ENCODE data around the gene CCDC137.
A peak's percentile ranks its signal among the peaks of the same experiment; 100 is the strongest.

The CCDC137 gene

GRCh38 chr17:81703747-81704654 is 37.5 kb downstream of the CCDC137 start:
- peaks cover 31% of the 10 kb centered on the region for H3K4me1 ChIP-seq (ENCODE audit: control insufficient read depth, insufficient read depth, low read length)
- H3K4me3 ChIP-seq (ENCODE audit: low read length in 2 of 2) = peak overlapping the region; percentile 92 to 96
- H3K36me3 ChIP-seq (ENCODE audit: control insufficient read depth in 2 of 2, insufficient read depth in 2 of 2, low read length in 2 of 2) = peaks cover 14 to 19% of the 10 kb centered on the region in 2 donors
- peak overlapping the region; percentile 96 to 98 for H3K9ac ChIP-seq (ENCODE audit: low read length in 2 of 2)
- no peaks in the 10 kb centered on the region for H3K27me3 ChIP-seq (ENCODE audit: control insufficient read depth in 1 of 2, insufficient read depth in 2 of 2, low read length in 2 of 2)
- H3K9me3 ChIP-seq (ENCODE audit: control insufficient read depth in 2 of 2, low read length in 2 of 2) = no peaks in the 10 kb centered on the region
- peak overlapping the region; percentile 88 for H3K27ac ChIP-seq (ENCODE audit: low read length)

DNA sequence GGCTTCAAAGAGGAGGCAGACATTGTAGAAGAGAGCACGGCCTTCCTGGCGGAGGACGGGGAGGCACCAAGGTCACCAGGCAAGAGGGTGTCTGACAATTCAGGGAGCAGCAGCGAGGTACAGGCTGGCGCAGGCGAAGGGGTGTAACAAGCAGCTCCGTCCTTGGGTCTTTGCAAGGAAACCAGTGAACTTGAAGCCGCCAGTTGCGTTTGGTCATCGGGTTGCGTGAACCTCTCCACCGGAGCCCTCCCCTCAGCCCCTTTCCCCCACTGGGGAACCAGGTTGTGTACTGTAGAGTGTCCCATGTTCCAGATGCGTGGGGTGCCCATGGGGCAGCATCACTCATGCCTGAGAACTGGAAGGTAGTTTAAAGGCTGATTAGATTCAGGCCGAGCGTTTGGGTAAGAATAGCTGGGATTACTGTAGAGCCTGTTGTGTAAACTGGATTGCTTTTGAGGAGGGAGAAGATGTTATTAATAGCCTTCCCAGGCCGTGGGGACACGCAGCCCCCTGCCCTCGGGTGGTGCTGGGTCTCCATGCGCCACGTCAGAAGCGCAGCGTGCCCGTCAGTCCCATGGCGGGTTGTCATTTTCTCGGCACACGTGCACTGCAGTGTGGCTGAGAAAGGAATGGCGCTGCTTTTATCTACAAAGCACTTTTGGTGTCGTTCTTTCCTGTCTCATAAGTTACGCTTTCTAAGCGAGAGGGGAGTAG is 39.1 kb downstream of the CCDC137 start:
- Histone ChIP-seq H3K9ac (ENCODE audit: low read length in 2 of 2) (no peak overlapping the region), H3K4me3 (ENCODE audit: low read length in 2 of 2) (no peak overlapping the region), H3K27ac (ENCODE audit: low read length) (no peak overlapping the region), H3K27me3 (ENCODE audit: control insufficient read depth in 1 of 2, insufficient read depth in 2 of 2, low read length in 2 of 2) (peaks cover 0 to 2% of the 10 kb centered on the region in 2 donors), H3K4me1 (ENCODE audit: control insufficient read depth, insufficient read depth, low read length) (peaks cover 38% of the 10 kb centered on the region), H3K9me3 (ENCODE audit: control insufficient read depth in 2 of 2, low read length in 2 of 2) (no peaks in the 10 kb centered on the region), H3K36me3 (ENCODE audit: control insufficient read depth in 2 of 2, insufficient read depth in 2 of 2, low read length in 2 of 2) (peaks cover 13 to 17% of the 10 kb centered on the region in 2 donors)

- Histone ChIP-seq H3K9me3 (ENCODE audit: control insufficient read depth in 2 of 2, low read length in 2 of 2) (no peaks in the 10 kb centered on the region), H3K27ac (ENCODE audit: low read length) (no peak overlapping the region), H3K9ac (ENCODE audit: low read length in 2 of 2) (no peak overlapping the region), H3K4me3 (ENCODE audit: low read length in 2 of 2) (no peak overlapping the region), H3K27me3 (ENCODE audit: control insufficient read depth in 1 of 2, insufficient read depth in 2 of 2, low read length in 2 of 2) (peaks cover 0 to 6% of the 10 kb centered on the region in 2 donors), H3K4me1 (ENCODE audit: control insufficient read depth, insufficient read depth, low read length) (peaks cover 40% of the 10 kb centered on the region), H3K36me3 (ENCODE audit: control insufficient read depth in 2 of 2, insufficient read depth in 2 of 2, low read length in 2 of 2) (peaks cover 13 to 14% of the 10 kb centered on the region in 2 donors)
Measured at GRCh38 chr17:81706232-81706611, 39.7 kb downstream of the CCDC137 start.

- no peak overlapping the region for H3K4me3 ChIP-seq (ENCODE audit: low read length in 2 of 2)
- H3K4me1 ChIP-seq (ENCODE audit: control insufficient read depth, insufficient read depth, low read length) = peaks cover 39% of the 10 kb centered on the region
- H3K27me3 ChIP-seq (ENCODE audit: control insufficient read depth in 1 of 2, insufficient read depth in 2 of 2, low read length in 2 of 2) = peaks cover 0 to 6% of the 10 kb centered on the region in 2 donors
Measured at GRCh38 chr17:81706757-81707624, 40.5 kb downstream of the CCDC137 start.

DNA sequence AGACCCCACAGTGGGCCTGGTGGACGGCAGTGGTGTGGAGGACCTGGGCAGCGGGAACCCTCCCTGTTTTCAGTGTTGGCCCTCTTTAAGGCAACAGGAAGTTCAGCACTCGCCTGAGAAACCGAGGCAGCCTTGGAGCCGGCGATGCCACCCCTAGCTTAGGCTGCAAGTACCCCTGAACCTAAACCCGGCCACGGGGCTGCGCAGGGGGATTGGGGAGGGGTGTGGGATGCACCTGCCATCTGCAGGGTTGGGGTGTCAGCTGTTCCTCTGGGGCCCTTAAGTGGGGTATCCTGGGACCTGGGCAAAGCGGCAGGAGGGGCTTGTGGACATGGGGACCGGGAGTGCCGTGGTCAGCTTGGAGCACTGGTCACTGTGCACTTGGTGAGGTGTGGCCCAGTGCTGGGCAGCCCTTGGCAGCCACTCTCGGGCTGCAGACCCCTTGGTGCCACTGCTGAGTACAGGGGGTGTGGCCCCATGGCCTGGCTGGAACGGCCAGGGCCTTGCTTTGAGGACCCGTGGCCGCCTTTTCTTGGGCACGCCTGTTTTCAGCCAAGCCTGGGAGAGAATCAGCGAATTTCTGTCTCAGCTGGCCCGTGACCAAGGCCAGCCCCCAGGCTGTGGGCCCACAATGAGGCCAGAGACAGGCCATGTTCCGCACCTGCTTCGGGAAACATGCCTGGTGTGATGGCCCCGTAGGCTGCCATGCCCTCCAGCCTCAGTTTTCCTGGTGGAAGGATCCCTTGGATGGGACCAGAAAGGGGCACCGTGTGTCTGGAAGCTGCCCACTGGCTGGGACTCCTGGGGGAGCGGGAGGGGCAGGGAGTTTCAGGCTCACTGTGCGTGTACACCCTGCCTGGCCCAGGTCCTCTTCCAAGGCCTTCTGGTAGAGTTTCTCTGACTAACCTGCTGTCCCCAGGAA is 41.4 kb downstream of the CCDC137 start:
- no peaks in the 10 kb centered on the region for H3K9me3 ChIP-seq (ENCODE audit: control insufficient read depth in 2 of 2, low read length in 2 of 2)
- no peak overlapping the region for H3K9ac ChIP-seq (ENCODE audit: low read length in 2 of 2)
- peaks cover 0 to 6% of the 10 kb centered on the region in 2 donors for H3K27me3 ChIP-seq (ENCODE audit: control insufficient read depth in 1 of 2, insufficient read depth in 2 of 2, low read length in 2 of 2)
- H3K27ac ChIP-seq (ENCODE audit: low read length) = no peak overlapping the region
- no peak overlapping the region for H3K4me3 ChIP-seq (ENCODE audit: low read length in 2 of 2)
- peaks cover 10% of the 10 kb centered on the region in 2 donors for H3K36me3 ChIP-seq (ENCODE audit: control insufficient read depth in 2 of 2, insufficient read depth in 2 of 2, low read length in 2 of 2)
- H3K4me1 ChIP-seq (ENCODE audit: control insufficient read depth, insufficient read depth, low read length) = peaks cover 38% of the 10 kb centered on the region

More at GRCh38 chr17:81706757-81707624, 40.5 kb downstream of the CCDC137 start:
- Histone ChIP-seq H3K36me3 (ENCODE audit: control insufficient read depth in 2 of 2, insufficient read depth in 2 of 2, low read length in 2 of 2) (peaks cover 10% of the 10 kb centered on the region in 2 donors), H3K27ac (ENCODE audit: low read length) (no peak overlapping the region), H3K9me3 (ENCODE audit: control insufficient read depth in 2 of 2, low read length in 2 of 2) (no peaks in the 10 kb centered on the region), H3K9ac (ENCODE audit: low read length in 2 of 2) (no peak overlapping the region)

GRCh38 chr17:81708739-81709185 is 42.2 kb downstream of the CCDC137 start:
- peaks cover 40% of the 10 kb centered on the region for H3K4me1 ChIP-seq (ENCODE audit: control insufficient read depth, insufficient read depth, low read length)
- no peaks in the 10 kb centered on the region for H3K9me3 ChIP-seq (ENCODE audit: control insufficient read depth in 2 of 2, low read length in 2 of 2)
- peaks cover 0 to 6% of the 10 kb centered on the region in 2 donors for H3K27me3 ChIP-seq (ENCODE audit: control insufficient read depth in 1 of 2, insufficient read depth in 2 of 2, low read length in 2 of 2)
- H3K9ac ChIP-seq (ENCODE audit: low read length in 2 of 2) = no peak overlapping the region
- peaks cover 10% of the 10 kb centered on the region in 2 donors for H3K36me3 ChIP-seq (ENCODE audit: control insufficient read depth in 2 of 2, insufficient read depth in 2 of 2, low read length in 2 of 2)
- H3K27ac ChIP-seq (ENCODE audit: low read length) = no peak overlapping the region
- H3K4me3 ChIP-seq (ENCODE audit: low read length in 2 of 2) = no peak overlapping the region

DNA sequence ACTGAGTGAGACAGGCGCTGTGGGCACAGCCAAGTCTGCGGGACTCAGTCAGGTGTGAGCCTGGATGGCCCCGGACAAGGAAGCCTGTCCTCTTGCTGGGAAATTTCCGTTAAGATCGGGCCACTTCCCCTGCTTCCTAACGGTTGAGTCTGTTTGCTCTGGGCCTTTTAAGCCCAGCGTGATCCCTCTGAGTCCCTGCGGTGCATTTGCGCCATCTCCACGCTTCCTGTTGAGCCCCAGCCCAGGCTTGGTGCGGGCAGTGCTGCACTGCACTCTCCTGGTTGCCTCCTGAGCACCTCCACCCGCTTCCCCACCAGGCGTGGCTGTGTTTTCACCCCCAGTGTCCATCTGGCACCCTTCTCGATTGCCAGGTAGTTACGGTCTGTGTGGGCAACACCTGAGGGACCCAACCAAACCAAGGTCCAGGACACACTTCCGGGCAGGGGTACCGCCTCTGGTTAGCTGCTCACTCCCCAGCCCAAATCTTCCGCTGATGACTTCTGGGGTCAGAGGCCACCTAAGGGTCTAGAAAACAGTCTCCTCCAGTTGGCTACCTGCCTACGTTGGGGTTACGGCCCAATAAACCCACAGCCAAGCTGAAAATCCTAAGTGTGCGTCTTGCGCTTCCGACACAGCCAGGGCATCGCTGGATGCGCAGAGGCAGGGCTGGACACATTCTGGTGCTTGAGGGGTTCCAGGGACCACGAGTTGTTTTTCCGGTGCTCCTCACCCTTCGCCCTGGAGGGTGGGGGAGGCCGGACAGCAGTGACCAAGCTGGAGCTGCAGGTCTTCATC is 44.2 kb downstream of the CCDC137 start:
- peaks cover 5 to 6% of the 10 kb centered on the region in 2 donors for H3K36me3 ChIP-seq (ENCODE audit: control insufficient read depth in 2 of 2, insufficient read depth in 2 of 2, low read length in 2 of 2)
- H3K9me3 ChIP-seq (ENCODE audit: control insufficient read depth in 2 of 2, low read length in 2 of 2) = no peaks in the 10 kb centered on the region
- H3K4me3 ChIP-seq (ENCODE audit: low read length in 2 of 2) = peak overlapping the region in 1 of 2 donors; percentile 75
- H3K27ac ChIP-seq (ENCODE audit: low read length) = no peak overlapping the region
- peaks cover 0 to 6% of the 10 kb centered on the region in 2 donors for H3K27me3 ChIP-seq (ENCODE audit: control insufficient read depth in 1 of 2, insufficient read depth in 2 of 2, low read length in 2 of 2)
- peaks cover 30% of the 10 kb centered on the region for H3K4me1 ChIP-seq (ENCODE audit: control insufficient read depth, insufficient read depth, low read length)
- peak overlapping the region in 1 of 2 donors; percentile 36 for H3K9ac ChIP-seq (ENCODE audit: low read length in 2 of 2)

- H3K9ac ChIP-seq (ENCODE audit: low read length in 2 of 2) = peak within 1 kb of the TSS; percentile 33 to 58
- H3K4me3 ChIP-seq (ENCODE audit: low read length in 2 of 2) = peak within 1 kb of the TSS; percentile 43 to 75
- no peaks in the 10 kb centered on the region for H3K9me3 ChIP-seq (ENCODE audit: control insufficient read depth in 2 of 2, low read length in 2 of 2)
- peaks cover 0 to under 1% of the 10 kb centered on the region in 2 donors for H3K36me3 ChIP-seq (ENCODE audit: control insufficient read depth in 2 of 2, insufficient read depth in 2 of 2, low read length in 2 of 2)
- H3K27me3 ChIP-seq (ENCODE audit: control insufficient read depth in 1 of 2, insufficient read depth in 2 of 2, low read length in 2 of 2) = peaks cover 0 to 6% of the 10 kb centered on the region in 2 donors
- H3K27ac ChIP-seq (ENCODE audit: low read length) = no peak within 1 kb of the TSS
- H3K4me1 ChIP-seq (ENCODE audit: control insufficient read depth, insufficient read depth, low read length) = peaks cover 30% of the 10 kb centered on the region
Measured at GRCh38 chr17:81711814-81712467, 45.4 kb downstream of the CCDC137 start, which contains the start of gene SLC25A10. SLC25A10 (plus strand) TSS chr17:81712284; CDS start chr17:81712427, 143 bp downstream.

All from stomach smooth muscle (tissue), 2 donors.